ENCODE data around the gene MAEA. TPM values are rescaled to one million over a fixed set of nuclear protein-coding genes. Genes with fewer than 3 reads are reported as not detected.
A peak's percentile ranks its signal among the peaks of the same experiment; 100 is the strongest.

The MAEA gene
- total and polyA plus RNA-seq, 7 donors, result 26.7 to 41.6 (median 38.1) TPM

DNA sequence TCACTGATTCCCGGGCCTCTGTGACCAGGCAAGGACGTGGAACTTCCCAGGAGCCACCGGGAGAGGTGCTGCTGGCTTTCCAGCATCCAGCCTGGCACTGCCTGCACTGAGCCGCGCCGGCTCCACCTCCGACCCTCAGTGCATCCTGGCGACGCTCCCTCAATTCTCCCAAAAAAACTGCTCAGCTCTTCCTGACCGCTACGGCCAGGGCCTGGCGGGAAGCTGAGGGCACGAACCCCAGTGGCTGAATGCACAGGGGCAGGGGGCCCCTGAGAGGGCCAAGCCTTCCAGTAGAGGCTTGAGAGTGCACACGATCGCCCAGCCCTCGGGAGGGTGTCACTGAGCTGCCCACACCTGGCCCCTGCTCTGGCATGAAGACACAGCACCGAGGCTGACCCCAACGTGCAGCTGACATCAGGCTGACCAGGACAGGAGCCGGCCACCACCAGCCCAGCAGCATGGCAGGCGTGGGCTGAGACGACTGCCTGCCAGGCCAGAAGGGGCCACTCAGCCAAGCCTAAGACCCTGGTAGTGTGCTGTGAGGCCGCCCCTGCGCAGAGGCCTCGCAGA lies 47.7 kb upstream of the MAEA start:
- Histone ChIP-seq H3K4me3 (no peak overlapping the region), H3K9me3 (no peaks in the 10 kb centered on the region), H3K36me3 (ENCODE audit: insufficient read depth in 1 of 2, low read depth in 1 of 2) (peaks cover 0 to 23% of the 10 kb centered on the region in 2 donors), H3K4me1 (peaks cover 66% of the 10 kb centered on the region), H3K27ac (no peak overlapping the region), H3K27me3 (ENCODE audit: insufficient read depth in 3 of 3, low read length in 2 of 3) (no peaks in the 10 kb centered on the region)
- DNase-seq (peak in 1 of 2 donors; percentile 28), ATAC-seq (no peak)
- 48 to 59% (median 50%) methylated on average over 24 of the region's 24 CpGs for WGBS, 3 donors
- intact Hi-C loops (cut with DNase I), result no loop called here
- TF ChIP-seq, protein P1, sequence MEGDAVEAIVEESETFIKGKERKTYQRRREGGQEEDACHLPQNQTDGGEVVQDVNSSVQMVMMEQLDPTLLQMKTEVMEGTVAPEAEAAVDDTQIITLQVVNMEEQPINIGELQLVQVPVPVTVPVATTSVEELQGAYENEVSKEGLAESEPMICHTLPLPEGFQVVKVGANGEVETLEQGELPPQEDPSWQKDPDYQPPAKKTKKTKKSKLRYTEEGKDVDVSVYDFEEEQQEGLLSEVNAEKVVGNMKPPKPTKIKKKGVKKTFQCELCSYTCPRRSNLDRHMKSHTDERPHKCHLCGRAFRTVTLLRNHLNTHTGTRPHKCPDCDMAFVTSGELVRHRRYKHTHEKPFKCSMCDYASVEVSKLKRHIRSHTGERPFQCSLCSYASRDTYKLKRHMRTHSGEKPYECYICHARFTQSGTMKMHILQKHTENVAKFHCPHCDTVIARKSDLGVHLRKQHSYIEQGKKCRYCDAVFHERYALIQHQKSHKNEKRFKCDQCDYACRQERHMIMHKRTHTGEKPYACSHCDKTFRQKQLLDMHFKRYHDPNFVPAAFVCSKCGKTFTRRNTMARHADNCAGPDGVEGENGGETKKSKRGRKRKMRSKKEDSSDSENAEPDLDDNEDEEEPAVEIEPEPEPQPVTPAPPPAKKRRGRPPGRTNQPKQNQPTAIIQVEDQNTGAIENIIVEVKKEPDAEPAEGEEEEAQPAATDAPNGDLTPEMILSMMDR (IDR thresholded peaks at IDR 0.05), result no peak

DNA sequence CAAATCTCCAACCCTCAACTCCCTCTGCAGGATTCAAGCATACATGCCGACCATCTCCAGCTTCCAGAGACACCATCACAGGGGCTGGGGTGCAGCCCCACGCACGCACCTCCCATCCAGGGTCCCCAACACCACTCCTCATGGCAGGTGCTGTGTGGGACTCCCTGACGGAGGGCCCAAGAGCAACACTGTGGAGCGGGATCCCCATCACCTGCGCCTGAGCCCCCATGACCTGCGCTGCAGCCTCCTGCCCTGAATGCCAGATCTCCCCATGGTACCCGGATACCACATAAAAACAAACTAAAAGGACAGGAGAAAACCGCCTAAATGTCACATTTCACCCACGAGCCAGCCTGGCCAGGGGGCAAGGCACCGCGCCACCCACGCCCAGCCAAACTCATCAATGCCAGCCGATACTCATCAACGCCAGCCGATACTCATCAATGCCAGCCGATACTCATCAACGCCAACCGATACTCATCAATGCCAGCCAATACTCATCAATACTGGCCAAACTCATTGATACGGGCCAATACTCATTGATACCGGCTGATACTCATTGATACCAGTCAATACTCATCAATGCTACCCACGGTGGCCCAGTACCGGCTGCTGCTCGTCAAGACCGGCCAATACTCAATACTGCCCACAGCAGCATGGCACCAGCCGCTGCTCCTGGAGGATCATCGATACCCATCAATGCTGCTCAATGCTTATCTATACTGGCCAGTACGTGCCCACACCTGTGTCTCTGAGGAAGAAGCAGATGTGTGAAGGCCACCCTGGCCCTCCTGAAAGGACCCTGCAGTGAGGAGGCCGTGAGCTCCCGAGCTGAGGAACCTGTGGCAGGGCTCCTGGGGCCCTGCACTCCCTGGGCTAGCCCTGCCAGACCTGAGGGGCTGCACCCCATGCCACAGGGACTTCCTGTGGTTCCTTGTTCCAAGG lies 46.9 kb upstream of the MAEA start:
- no peaks in the 10 kb centered on the region for H3K27me3 ChIP-seq (ENCODE audit: insufficient read depth in 3 of 3, low read length in 2 of 3)
- DNase-seq, result peak in 1 of 2 donors; percentile 20
- intact Hi-C loops (cut with DNase I), result no loop called here
- H3K4me3 ChIP-seq, result no peak overlapping the region
- no peak for ATAC-seq
- TF ChIP-seq, protein P1 (IDR thresholded peaks at IDR 0.05), result no peak
- H3K27ac ChIP-seq, result no peak overlapping the region
- H3K36me3 ChIP-seq (ENCODE audit: insufficient read depth in 1 of 2, low read depth in 1 of 2), result peaks cover 0 to 22% of the 10 kb centered on the region in 2 donors
- H3K9me3 ChIP-seq, result no peaks in the 10 kb centered on the region
- 88 to 92% (median 89%) methylated on average over 30 of the region's 30 CpGs for WGBS, 3 donors
- H3K4me1 ChIP-seq, result peaks cover 70% of the 10 kb centered on the region

DNA sequence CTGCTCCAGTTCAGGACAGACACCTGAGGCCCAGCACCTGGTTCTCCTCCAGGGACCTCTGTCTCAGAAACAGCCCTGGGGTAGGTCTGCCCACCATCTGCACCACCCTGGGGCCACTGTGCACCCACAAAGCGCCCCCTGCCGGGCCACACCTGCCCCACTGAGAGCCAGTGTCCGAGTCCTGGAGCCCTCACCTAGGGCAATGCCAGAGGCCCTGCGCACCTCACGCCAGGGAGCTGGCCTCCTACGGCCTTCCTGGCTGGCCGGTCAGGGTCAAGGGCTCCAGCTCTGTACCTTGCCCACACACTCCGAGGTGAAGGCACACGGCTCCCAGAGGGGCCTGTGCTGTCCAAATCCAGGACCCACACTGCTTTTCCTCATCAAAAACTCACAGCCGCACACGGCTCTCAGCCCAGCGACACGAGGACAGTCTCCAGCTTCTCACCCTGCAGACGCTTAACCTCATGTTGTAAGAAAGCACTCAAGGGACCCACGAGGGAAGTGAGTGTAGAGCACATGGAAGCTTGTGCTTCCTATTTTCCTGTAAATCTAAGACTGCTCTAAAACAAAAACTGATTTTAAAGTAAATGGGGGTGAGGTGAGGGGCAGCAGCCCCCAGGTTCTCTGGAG lies 46.1 kb upstream of the MAEA start:
- Histone ChIP-seq H3K36me3 (ENCODE audit: insufficient read depth in 1 of 2, low read depth in 1 of 2) (peaks cover 0 to 17% of the 10 kb centered on the region in 2 donors), H3K4me3 (no peak overlapping the region), H3K4me1 (peaks cover 70% of the 10 kb centered on the region), H3K9me3 (no peaks in the 10 kb centered on the region), H3K27me3 (ENCODE audit: insufficient read depth in 3 of 3, low read length in 2 of 3) (no peaks in the 10 kb centered on the region), H3K27ac (no peak overlapping the region)
- intact Hi-C loops (cut with DNase I), result no loop called here
- DNase-seq (peak; percentile 19 to 61), ATAC-seq (no peak)
- WGBS, 3 donors, result 63 to 69% (median 65%) methylated on average over 14 to 15 of the region's 15 CpGs
- TF ChIP-seq, protein P1 (IDR thresholded peaks at IDR 0.05), result no peak

DNA sequence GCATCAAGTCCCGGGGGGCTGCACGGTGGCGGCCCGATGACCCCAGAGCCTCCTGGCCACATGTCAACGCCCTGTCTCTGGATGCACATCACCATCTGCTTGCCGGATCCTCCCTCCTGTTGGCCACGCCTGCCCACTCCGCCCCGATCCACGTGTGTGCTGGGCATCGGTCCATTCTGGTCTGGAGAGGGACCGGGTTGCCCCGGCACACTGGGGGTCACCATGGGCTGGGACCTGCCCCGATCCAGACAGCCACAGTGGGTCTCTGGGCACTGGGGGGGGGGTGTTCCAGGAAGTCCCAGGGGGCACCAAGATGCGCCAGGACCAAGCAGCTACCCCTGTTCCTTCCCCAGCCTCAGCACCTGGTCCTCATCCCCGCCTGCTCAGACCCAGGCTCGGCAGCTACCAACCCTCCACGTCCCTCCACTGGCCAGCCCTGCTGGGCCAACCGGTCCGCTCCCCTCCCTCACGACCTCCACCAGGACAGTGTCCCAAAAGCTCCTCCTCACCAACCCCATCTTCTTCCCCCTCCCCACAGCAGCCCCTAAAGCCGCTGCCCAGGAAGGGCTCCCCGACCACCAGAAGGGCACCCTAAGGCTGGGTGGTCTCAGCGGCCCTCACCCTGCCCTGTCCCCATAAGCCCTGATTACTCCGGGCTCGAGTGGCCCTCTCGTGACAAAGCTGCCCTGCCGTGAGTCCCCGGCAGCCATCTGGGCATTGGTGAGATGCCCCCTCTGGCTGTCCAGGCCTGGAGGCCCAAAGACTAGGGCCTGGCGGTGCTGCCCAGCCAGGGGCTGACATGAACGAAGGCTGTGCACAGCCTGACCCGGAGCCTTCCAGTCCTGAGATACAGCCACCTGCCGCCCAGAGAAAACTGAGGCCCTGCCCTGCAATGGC lies 45.4 kb upstream of the MAEA start:
- intact Hi-C loops (cut with DNase I), result no loop called here
- Histone ChIP-seq H3K27me3 (ENCODE audit: insufficient read depth in 3 of 3, low read length in 2 of 3) (no peaks in the 10 kb centered on the region), H3K4me3 (peak overlapping the region; percentile 84)

More for the DNA sequence above, 45.4 kb upstream of the MAEA start:
- no peaks in the 10 kb centered on the region for H3K9me3 ChIP-seq
- ATAC-seq, result no peak
- TF ChIP-seq, protein P1 (IDR thresholded peaks at IDR 0.05), result no peak
- DNase-seq, result peak; percentile 56 to 75
- WGBS, 3 donors, result 45 to 54% (median 46%) methylated on average over 31 to 33 of the region's 33 CpGs
- H3K4me1 ChIP-seq, result peaks cover 63% of the 10 kb centered on the region
- H3K27ac ChIP-seq, result no peak overlapping the region
- peaks cover 0 to 17% of the 10 kb centered on the region in 2 donors for H3K36me3 ChIP-seq (ENCODE audit: insufficient read depth in 1 of 2, low read depth in 1 of 2)

Measured in psoas muscle (tissue), 8 donors.